ENCODE measurements around the gene CHP1.
A peak's percentile ranks its signal among the peaks of the same experiment; 100 is the strongest.
"Not testable (repeated sequence)": the region's sequence is repeated elsewhere in the genome, so short reads cannot be mapped to it uniquely, and the experiment has no call there.

The CHP1 gene

GRCh38 chr15:41301587-41301986 lies 70.5 kb downstream of the CHP1 start:
- FAIRE-seq = no peak

- FAIRE-seq = no peak
Observed at GRCh38 chr15:41304149-41304770, 73.2 kb downstream of the CHP1 start.

DNA sequence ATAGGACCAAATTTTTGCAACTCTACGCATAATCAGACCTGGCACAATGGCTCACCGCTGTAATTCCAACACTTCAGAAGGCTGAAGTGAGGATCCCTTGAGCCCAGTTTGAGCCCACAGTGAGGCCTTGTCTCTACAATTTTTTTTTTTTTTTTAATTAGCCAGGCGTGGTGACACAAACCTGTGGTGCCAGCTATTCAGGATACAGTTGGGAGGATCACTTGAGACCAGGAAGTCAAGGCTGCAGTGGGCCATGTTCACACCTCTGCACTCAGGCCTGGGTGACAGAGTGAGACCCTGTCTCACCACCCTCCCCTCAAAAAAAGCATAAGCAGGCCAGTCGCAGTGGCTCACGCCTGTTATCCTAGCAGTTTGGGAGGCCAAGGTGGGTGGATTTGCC lies 76.6 kb downstream of the CHP1 start:
- no peak for FAIRE-seq

DNA sequence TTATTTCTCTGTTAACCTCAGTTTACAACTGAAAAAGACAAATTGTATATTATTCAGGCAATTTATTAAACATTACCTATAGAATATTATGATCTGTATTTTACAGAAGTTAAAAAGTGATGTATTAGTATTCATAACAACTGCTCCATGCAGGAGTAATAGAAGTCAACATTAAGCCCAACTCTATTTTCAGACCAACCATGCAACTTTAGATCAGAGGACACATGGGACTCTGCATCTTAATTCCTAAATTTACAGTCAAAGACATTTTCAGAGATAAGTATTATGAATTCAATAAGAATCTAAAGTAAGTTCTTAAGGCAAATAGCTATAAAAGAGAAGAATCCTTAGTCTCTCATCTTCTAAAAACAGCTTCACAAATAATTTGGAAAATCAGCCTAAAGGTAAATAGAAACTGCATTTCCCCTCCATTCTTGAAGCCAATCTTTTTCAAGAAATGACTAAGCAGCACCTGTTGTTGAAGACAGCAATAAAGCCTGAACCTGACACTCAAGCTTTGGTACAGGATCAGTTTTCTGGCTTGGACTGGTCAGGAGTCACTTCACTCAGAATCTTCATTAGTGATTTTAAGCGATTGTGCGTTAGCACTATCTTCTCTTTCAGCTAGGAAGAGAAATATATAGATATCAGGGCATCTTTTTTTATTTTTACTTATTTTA lies 78.3 kb downstream of the CHP1 start:
- peak; percentile 11 for FAIRE-seq

- not testable (repeated sequence) for FAIRE-seq
Observed at GRCh38 chr15:41320805-41321330, 89.8 kb downstream of the CHP1 start.

DNA sequence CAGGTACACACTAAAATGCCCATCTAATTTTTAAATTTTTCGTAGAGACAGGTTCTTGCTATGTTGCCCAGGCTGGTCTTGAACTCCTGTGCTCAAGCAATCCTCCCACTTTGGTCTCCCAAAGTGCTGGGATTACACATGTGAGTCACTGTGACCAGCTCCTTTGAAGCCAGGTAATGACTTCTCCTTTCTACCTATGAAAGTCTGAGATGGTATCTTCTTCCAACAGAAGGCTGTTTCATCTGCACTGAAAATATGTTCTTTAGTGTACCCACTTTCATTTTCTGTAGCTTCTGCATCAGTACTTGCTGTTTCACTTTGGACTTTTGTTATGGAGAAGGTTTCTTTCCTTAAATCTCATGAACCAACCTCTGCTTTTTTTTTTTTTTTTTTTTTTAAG lies 92.5 kb downstream of the CHP1 start:
- FAIRE-seq = no peak

DNA sequence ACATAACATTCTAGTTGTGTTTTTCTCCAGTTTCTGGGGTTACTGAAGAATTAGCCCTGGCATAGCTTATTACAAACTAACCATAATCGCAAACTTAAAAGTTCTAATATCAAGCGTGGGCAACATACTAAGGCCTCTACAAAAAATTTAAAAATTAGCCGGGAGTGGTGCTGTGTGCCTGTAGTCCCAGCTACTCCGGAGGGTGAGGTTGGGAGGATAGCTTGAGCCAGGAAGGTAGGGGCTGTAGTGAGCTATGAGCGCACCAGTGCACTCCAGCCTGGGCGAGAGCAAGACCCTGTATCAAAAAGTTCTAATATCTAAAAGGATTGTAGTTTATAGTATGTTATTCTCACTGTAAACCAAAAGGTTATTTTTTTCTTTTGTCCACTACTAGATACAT lies 100.2 kb downstream of the CHP1 start:
- FAIRE-seq = no peak
